DOHH2 (cell line): ENCODE data around the gene TERB2.
"Not testable (repeated sequence)": the region's sequence is repeated elsewhere in the genome, so short reads cannot be mapped to it uniquely, and the experiment has no call there.

Source experiments
- H3F3A ChIP-seq: fragments of 200-600 bp; sonication (generic), shearing (Covaris generic); 2 replicates; pipeline ENCODE4 v1.6.0; 2016; ENCODE audit warnings: antibody characterized with exemption, mild to moderate bottlenecking; ENCODE audit not compliant: control insufficient read depth, insufficient read depth
- H3K27ac ChIP-seq: fragments of 200-600 bp; sonication (generic); 2 replicates; pipeline ENCODE4 v1.5.1; 2014; ENCODE audit warnings: low read depth, mild to moderate bottlenecking, low read length, moderate library complexity
- H3K27me3 ChIP-seq: fragments of 200-600 bp; sonication (generic); 2 replicates; pipeline ENCODE4 v1.6.1; 2014; ENCODE audit warnings: mild to moderate bottlenecking, low read length, mixed read lengths; ENCODE audit not compliant: control insufficient read depth
- H3K36me3 ChIP-seq: fragments of 200-600 bp; sonication (generic); 2 replicates; pipeline ENCODE4 v1.6.1; 2014; ENCODE audit warnings: mild to moderate bottlenecking, low read length, moderate library complexity, mixed read lengths; ENCODE audit not compliant: control insufficient read depth
- H3K4me1 ChIP-seq: fragments of 200-600 bp; sonication (generic); 2 replicates; pipeline ENCODE4 v1.6.1; 2014; ENCODE audit warnings: mild to moderate bottlenecking, low read length, mixed read lengths; ENCODE audit not compliant: control insufficient read depth
- H3K4me2 ChIP-seq: fragments of 200-600 bp; sonication (generic); 2 replicates; pipeline ENCODE4 v1.6.0; 2014; ENCODE audit warnings: mild to moderate bottlenecking, low read length, moderate library complexity
- H3K4me3 ChIP-seq: fragments of 200-600 bp; sonication (generic); 2 replicates; pipeline ENCODE4 v1.5.1; 2014; ENCODE audit warnings: mild to moderate bottlenecking, low read length, mixed read lengths
- H3K79me2 ChIP-seq: fragments of 200-600 bp; sonication (generic); 2 replicates; pipeline ENCODE4 v1.6.1; 2014; ENCODE audit warnings: mild to moderate bottlenecking, low read length, mixed read lengths; ENCODE audit not compliant: control insufficient read depth
- H3K9me2 ChIP-seq: fragments of 200-600 bp; sonication (generic); replicated peaks from 2 replicates; pipeline ENCODE4 v1.6.1; 2014; ENCODE audit warnings: mild to moderate bottlenecking, low read length, mixed read lengths; ENCODE audit not compliant: control insufficient read depth
- H3K9me3 ChIP-seq: fragments of 200-600 bp; sonication (generic); 2 replicates; pipeline ENCODE4 v1.6.1; 2014; ENCODE audit warnings: antibody characterized with exemption, low read length, mixed read lengths; ENCODE audit not compliant: control insufficient read depth, insufficient read depth
- H4K20me1 ChIP-seq: fragments of 200-600 bp; sonication (generic); 2 replicates; pipeline ENCODE4 v1.6.0; 2014; ENCODE audit warnings: low read depth, mild to moderate bottlenecking, antibody characterized with exemption, low read length, moderate library complexity; ENCODE audit not compliant: control insufficient read depth, insufficient read depth
- CTCF ChIP-seq: fragments of 200-600 bp; sonication (generic); IDR thresholded peaks from one replicate; pipeline ENCODE4 v1.5.1; 2014; ENCODE audit warnings: antibody characterized with exemption, mild to moderate bottlenecking, low read depth, low read length; ENCODE audit not compliant: poor library complexity, severe bottlenecking
- EZH2phosphoT487 ChIP-seq: fragments of 200-600 bp; sonication (generic); IDR thresholded peaks from 2 replicates; pipeline ENCODE4 v1.6.1; 2017; ENCODE audit warnings: borderline replicate concordance, mild to moderate bottlenecking, antibody characterized with exemption, low read length, moderate library complexity, mixed read lengths

The TERB2 gene

GRCh38 chr15:45022871-45023658 lies 66.6 kb downstream of the TERB2 start, which contains the start of gene SORD:
Gene SORD (plus strand): TSS chr15:45023195. CDS start chr15:45023284, 89 bp downstream.
- TF ChIP-seq CTCF (no peak), EZH2phosphoT487 (no peak)
- no peaks in the 10 kb centered on the region for H3K36me3 ChIP-seq

GRCh38 chr15:45023659-45024225 lies 67.3 kb downstream of the TERB2 start:
- H3F3A ChIP-seq: no peaks in the 10 kb centered on the region
- H3K4me3 ChIP-seq: peak overlapping the region; percentile 75
- no peaks in the 10 kb centered on the region for H3K79me2 ChIP-seq
- peak overlapping the region; percentile 71 for H3K4me2 ChIP-seq
- no peaks in the 10 kb centered on the region for H3K36me3 ChIP-seq
- no peaks in the 10 kb centered on the region for H4K20me1 ChIP-seq
- no peaks in the 10 kb centered on the region for H3K9me2 ChIP-seq
- no peak overlapping the region for H3K27ac ChIP-seq
- TF ChIP-seq EZH2phosphoT487: no peak
- TF ChIP-seq CTCF: no peak
- H3K9me3 ChIP-seq: no peaks in the 10 kb centered on the region
- peaks cover 13% of the 10 kb centered on the region for H3K4me1 ChIP-seq
- H3K27me3 ChIP-seq: no peaks in the 10 kb centered on the region

More at GRCh38 chr15:45022871-45023658, 66.6 kb downstream of the TERB2 start, which contains the start of gene SORD:
- Histone ChIP-seq H3K79me2 (no peaks in the 10 kb centered on the region), H4K20me1 (no peaks in the 10 kb centered on the region), H3K9me2 (no peaks in the 10 kb centered on the region), H3K4me3 (peak within 1 kb of the TSS; percentile 75), H3F3A (no peaks in the 10 kb centered on the region), H3K4me2 (peak within 1 kb of the TSS; percentile 71), H3K27ac (no peak within 1 kb of the TSS), H3K4me1 (peaks cover 13% of the 10 kb centered on the region), H3K27me3 (no peaks in the 10 kb centered on the region), H3K9me3 (no peaks in the 10 kb centered on the region)

- H3K4me2 ChIP-seq, H3K9me3 ChIP-seq, H3K27me3 ChIP-seq, H4K20me1 ChIP-seq, H3K9me2 ChIP-seq, H3K27ac ChIP-seq, H3F3A ChIP-seq, H3K36me3 ChIP-seq, H3K79me2 ChIP-seq, H3K4me3 ChIP-seq: not testable (repeated sequence)
- peaks cover 13% of the 10 kb centered on the region for H3K4me1 ChIP-seq
Measured at GRCh38 chr15:45024649-45025048, 68.2 kb downstream of the TERB2 start.

- H3K79me2 ChIP-seq, H3K4me3 ChIP-seq, H3K27me3 ChIP-seq, H3F3A ChIP-seq, H3K9me2 ChIP-seq, H3K36me3 ChIP-seq, H3K9me3 ChIP-seq, H4K20me1 ChIP-seq, H3K27ac ChIP-seq, H3K4me2 ChIP-seq: not testable (repeated sequence)
- peaks cover 13% of the 10 kb centered on the region for H3K4me1 ChIP-seq
Measured at GRCh38 chr15:45025627-45026026, 69.1 kb downstream of the TERB2 start.
